ENCODE measurements around the gene KANK4.

The KANK4 gene

DNA sequence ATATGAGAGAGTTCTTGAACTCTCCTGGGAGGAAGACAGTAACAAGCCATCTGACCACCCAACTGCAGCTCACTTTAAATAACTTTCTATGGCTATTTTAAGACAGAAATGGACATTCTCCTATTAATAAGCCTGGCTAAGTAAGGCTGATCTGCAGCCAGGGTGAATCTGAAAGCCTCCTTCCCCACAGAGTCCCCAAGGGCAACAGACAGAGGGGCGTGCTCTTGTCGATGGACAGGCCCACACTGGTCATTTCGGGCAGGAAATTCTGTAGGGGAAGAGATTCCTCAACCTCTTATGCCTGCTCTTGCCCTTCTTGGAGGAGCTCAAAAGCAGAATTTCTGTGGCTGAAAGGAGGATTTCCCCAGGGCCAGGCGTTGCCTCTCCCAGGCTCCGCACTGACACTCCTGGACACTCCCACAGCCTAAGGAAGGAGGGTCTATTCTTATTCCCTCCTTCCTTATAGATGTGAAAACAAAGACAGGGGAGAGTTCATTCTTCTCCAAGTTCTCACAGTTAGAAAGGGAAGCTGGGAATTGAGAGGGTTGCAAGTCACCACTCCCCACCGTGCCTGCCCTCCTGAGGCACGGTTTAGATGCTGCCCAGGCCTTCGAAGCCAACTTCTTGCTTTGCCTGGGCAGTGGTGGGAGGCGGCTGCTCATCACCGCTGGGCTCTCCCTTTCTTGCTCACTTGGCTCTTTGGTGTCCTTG, 17.9 kb upstream of the KANK4 start:
- DNase-seq (ENCODE audit: low read depth): no peak

- DNase-seq (ENCODE audit: low read depth): no peak
Measured at GRCh38 chr1:62336638-62336994, 17.4 kb upstream of the KANK4 start.

DNA sequence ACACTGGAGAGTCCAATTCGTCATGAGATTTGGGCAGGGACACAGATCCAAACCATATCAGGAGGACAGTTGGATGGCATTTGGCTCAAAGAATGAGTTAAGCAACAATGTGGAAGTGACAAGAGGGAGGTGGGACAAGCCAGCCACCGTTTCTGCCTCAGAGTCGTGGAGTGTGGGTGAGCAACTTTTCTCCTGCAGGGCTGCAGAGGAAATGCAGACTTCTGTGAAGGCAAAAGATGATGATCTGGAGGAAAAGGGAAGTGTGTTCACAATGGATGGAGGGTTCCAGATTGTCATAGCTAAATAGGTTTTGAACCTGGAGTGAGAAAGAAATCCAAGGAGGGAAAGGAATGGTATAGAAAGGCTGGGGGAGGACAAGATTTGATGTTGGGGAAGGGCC, 16.4 kb upstream of the KANK4 start:
- DNase-seq (ENCODE audit: low read depth): no peak

DNA sequence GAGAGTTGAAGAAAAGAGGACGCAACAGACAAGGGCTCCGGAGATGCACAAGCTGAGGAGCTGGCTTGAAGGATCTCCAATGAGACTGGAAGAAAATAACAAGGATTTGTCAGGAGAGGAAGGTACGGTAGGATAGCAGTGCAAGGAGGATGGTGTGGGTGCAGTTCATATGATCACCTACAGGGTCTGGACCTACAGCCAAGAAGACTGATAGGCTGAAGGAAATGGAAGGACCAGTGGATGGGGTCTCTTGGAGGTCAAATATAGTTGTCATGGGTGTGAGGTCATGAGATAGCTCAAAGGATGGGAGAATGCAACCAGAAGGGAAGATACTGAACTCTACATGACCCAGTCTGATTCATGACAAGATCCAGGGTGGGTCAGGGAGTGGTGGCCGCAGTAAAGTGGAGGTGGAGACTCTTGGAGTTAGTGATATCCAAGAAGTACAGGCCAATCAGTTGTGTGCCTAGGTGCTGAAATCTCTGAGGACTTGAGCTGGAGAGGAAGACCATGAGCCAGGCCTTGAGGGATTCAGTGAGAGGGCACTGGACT, 15.3 kb upstream of the KANK4 start:
- no peak for DNase-seq (ENCODE audit: low read depth)

DNA sequence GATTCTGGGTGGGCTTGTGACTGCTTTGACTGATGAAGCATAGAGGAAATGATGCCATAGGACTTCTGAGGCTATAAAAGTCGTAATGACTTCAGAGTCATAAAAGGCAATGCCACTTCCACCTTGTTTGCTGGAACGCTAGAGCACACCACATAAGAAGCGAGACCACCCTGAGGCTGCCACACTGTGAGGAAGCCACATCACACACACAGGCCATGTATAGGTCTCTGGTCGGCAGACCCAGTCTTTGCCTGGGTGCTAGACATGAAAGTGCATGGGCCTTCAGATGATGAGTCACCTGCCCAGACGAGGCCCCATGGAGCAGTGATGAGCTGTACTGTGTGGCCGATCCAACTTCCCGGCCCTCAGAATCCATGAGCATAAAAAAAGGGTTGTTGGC, 14.2 kb upstream of the KANK4 start:
- no peak for DNase-seq (ENCODE audit: low read depth)

DNA sequence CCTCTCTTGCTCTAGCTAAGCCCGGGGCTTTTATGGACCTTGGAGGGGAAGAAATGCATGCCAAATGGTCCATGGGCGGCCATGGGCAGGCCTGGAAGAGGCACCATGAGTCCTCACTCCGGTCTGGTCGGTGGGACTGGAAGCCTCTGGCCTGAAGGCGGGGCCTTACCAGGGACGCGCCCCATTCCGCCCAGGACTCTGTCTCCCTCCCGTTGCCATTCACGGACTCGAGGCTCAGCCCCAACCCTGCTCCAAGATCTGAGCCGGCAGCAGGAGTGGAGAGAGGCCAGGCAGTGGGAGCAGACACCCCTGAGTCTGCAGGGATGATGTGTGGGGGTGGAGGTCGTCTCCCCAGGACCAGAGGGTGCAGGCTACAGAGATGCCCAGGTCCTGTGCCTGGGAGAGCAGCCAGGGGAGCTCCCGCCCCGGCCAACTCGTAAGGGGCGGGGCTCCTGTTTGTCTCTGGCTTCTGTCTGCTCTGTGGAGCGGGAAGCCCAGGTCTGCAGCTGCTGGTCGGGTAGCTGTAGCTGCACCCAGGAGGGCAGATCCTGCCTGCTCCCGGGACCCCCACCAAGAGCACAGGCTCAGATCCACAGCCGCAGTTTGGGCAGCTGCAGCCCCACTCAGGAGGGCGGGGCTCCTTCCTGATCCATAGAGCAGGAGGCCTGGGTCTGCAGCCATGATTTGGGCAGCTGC, 8.3 kb upstream of the KANK4 start:
- DNase-seq (ENCODE audit: low read depth): no peak

GRCh38 chr1:62325681-62326080, 6.4 kb upstream of the KANK4 start:
- peak; percentile 9 for DNase-seq (ENCODE audit: low read depth)

- DNase-seq (ENCODE audit: low read depth): peak; percentile 22
Measured at GRCh38 chr1:62325081-62325480, 5.8 kb upstream of the KANK4 start.

- peak; percentile 53 for DNase-seq (ENCODE audit: low read depth)
Measured at GRCh38 chr1:62321446-62321845, 2.2 kb upstream of the KANK4 start.

- no peak for DNase-seq (ENCODE audit: low read depth)
Measured at GRCh38 chr1:62318320-62318755, 896 bp downstream of the KANK4 start.

- DNase-seq (ENCODE audit: low read depth): no peak
Measured at GRCh38 chr1:62317021-62317768, 2.0 kb downstream of the KANK4 start.

DNA sequence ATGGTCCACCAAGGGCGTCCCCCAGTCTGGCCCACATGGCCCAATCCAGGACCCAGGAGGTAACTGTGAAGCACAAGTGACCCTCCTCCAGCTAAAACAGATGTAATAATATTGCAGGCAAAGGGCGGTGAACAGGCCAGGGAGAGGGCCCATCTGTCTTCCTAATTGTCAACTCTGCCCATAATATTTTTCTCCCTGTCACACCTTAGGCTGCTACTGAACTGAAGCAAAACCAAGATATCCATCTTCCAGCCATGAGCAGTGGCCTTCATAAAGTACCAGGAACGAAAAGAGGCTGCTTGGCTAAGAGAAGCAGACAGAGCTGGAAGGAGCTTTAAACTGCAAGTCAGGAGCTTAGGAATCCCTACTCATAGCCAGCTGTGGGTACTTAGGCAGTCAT, 3.1 kb downstream of the KANK4 start:
- DNase-seq (ENCODE audit: low read depth): no peak

DNA sequence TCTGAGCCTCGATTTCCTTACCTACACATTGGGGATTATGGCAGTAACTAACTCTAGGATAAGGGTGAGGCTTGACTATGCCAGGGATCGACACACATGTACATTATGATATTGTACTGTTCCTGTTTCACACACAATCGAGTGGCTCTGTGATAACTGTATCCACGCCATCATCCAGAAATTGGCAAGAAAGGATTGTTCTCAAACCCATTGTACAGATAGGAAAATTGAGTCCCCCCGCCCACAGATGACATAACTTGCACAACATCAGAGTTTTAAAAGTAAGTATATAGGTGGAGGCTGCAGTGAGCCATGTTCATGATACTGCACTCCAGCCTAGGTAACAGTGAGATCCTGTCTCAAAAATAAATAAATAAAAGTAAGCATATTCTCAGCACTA, 3.8 kb downstream of the KANK4 start:
- no peak for DNase-seq (ENCODE audit: low read depth)

DNA sequence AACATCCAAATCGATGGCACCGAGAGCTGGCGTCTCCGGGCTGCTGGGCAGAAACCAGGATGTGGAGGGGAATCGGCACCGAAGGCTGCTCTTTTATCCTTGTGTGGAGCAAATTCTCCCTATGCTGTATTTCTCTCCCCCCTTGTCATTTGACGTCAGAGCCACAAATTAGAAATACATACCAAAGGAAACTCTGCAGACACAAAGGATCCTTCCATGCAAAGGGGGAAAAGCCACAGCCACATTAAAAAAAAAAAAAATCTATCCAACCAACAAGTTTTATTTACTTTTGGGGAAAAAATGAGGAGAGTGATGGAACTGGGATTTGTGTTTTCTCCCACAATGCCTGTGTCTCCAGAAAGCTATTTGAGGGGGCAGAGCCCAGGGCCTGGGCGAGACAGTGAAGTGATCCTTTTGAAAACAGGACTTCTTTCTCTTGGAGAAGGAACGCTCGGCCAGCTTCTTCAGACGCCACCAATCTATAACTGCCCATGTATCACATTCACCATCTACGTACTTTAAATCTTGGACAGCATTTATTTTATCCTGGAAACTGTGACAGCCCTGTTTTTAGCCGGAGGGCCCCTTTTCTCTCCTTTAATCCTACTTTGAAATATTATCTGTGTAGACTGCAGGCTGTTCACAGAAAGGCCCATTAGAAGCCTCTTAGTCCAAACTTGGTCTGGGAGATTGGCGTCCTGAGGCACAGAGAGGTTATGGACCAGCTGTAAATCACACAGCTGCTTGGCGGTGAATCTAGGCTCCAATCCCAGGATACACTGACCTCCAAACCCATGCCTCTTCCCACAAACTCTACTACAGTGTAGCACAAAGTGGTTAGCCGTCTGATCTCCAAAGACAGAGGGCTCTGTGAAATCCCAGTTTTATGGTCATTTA, 4.5 kb downstream of the KANK4 start:
- DNase-seq (ENCODE audit: low read depth): no peak

- DNase-seq (ENCODE audit: low read depth): no peak
Measured at GRCh38 chr1:62312698-62313097, 6.5 kb downstream of the KANK4 start.

DNA sequence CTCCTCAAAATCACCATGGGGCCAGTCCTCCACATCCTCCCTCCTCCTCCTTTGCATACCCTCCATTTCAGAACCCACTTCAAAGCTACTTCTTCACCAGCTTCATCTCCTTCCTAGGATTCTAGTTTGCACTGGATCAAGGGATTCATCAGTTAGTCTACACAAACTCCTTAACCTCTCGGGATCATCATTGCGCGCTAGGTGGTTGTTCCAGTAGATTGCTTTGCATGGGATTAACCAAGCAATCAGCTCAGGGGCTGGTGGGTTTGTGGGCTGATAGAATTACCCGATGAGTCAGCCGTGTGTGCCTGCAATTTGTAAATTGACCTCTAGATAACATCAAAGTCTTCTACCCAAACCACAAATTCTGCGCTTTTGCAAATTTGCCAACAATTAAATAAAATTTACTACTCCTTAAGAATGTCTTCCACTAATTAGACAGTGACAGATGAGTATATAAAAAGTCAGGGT, 7.7 kb downstream of the KANK4 start:
- DNase-seq (ENCODE audit: low read depth): no peak

DNA sequence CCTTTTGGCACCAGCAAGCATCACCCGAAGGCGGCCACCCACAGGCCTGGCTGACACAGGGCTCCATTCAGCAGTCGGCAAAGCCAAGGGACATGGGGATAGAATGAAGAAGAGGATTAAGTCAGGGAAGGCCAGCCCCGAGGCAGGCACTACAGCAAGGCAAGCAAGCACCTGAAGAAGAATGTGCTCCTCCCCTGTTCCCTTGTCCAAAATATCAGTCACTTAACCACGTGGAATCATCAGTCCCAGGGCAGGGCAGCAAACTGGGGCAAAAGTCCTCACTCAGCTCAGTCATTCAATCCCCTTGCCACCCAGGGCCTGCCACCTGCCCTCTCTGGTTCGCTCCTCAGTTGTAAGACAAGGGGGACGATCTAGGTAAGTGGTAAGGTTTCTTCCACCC, 9.3 kb downstream of the KANK4 start:
- no peak for DNase-seq (ENCODE audit: low read depth)

DNA sequence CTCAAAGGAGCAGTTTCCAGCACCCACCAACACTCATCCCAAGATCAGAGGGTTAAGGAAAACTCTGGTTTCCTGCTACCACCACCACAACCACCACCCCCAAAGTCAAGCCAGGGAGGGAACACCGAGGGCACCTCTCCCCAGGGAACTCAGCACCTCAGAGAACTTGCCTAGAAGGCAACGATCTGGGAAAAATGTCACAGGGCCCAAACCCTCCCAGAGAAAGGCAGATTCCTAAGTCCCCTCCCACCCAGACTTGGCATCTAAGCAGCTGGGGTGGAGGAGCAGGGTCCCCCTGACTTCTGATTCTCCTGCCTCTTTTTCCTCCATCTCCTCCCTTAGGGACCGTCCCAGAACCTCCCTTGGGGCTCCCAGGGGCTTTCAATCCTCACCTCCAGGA, 10.6 kb downstream of the KANK4 start:
- DNase-seq (ENCODE audit: low read depth): no peak

DNA sequence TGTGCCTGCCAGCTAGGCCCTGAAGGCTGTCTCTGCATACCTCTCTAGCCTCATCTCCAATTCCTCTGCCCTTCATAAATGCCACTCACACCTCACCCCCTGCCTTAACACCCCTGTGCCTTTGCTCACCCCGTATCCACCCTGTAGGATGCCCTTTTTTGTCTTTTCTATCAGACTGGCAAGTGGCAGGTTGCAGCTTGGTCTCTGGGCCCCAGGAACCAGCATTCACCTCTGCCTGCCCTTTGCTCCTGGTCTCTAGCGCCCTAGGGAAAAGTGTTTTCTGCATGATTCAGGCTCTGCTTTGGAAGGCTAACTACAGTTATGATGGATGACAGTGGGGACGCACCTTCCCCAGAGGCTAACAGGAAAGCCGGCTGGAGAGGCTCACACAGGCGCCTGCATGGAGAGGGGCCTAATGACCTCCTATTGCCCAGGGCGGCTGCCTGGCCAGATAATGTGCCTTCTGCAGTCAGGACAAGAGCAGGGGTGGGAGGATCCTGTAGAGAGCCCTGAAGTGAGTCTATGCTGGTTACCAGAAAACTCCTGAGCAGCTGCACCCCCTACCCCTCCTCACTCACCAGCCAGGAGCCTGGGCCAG, 11.2 kb downstream of the KANK4 start:
- DNase-seq (ENCODE audit: low read depth): no peak

DNA sequence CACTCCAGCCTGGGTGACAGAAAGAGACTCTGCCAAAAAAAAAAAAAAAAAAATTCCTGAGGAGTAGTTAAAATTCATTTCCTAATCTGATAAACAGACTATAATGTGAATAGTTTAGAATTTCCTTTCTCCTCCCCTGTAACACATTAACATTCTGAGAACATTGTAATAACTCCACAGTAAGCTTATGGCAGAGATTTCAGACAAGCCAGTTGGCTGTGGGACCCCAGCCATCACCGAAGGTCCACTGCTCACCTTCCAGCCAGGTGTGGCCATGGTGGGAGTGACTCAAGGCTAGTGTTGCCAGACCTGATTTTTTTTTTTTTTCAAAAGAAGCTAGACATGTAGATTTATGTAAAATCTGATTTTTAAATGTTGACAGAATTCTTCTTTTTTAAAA, 11.8 kb downstream of the KANK4 start:
- no peak for DNase-seq (ENCODE audit: low read depth)

- DNase-seq (ENCODE audit: low read depth): no peak
Measured at GRCh38 chr1:62306065-62306464, 13.2 kb downstream of the KANK4 start.
